ENCODE measurements around the gene SRSF4.
A peak's percentile ranks its signal among the peaks of the same experiment; 100 is the strongest.

SRSF4 gene

GRCh38 chr1:29200906-29201594, 19.4 kb upstream of the SRSF4 start:
- no peak for DNase-seq

DNA sequence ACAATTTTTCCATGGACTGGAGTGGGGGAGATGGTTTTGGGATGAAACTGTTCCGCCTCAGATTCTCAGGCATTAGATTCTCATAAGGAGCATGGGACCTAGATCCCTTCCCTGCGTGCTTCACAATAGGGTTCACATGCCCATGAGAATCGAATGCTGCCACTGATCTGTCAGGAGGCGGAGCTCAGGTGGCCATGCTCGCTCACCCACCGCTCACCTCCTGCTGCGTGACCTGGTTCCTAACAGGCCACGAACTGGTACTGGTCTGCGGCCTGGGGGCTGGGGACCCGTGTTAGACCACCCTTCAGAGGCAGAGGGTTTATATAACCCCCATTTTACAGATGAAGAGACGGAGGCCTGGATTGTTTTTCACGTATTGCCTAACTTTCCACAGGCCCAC, 16.3 kb upstream of the SRSF4 start:
- no peak for DNase-seq

- DNase-seq: peak; percentile 39 to 50
Measured at GRCh38 chr1:29197590-29197924, 15.9 kb upstream of the SRSF4 start.

- no peak for DNase-seq
Measured at GRCh38 chr1:29196863-29197589, 15.3 kb upstream of the SRSF4 start.

- no peak for DNase-seq
Measured at GRCh38 chr1:29195881-29196291, 14.2 kb upstream of the SRSF4 start.

DNA sequence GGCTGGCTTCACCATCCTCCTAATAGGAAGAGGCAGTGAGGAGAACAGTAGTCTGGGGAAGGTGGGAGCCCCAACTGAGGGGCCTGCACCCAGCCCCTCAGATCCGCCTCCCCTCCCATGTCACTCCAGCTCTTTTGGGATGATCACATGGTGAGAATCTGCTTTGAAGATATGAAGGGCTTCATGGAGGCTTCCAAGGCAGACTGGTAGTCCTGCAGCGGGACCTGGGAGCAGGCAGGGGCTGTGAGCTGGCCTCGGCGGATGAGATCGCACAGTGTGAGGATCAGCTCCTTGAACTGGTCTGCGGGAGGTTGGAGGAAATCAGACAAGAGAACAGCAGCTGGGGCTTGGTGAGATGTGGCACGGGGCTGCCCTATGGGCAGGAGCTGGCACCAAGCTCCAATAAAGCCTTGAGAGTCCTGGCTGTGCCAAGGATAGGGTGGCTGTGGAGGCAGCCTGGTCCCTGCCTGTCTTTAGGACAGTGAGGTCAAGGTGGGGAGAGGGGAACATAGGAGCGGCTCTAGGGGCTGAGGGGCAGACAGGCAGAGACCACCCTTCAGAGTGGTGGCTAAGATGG, 12.3 kb upstream of the SRSF4 start:
- DNase-seq: no peak

DNA sequence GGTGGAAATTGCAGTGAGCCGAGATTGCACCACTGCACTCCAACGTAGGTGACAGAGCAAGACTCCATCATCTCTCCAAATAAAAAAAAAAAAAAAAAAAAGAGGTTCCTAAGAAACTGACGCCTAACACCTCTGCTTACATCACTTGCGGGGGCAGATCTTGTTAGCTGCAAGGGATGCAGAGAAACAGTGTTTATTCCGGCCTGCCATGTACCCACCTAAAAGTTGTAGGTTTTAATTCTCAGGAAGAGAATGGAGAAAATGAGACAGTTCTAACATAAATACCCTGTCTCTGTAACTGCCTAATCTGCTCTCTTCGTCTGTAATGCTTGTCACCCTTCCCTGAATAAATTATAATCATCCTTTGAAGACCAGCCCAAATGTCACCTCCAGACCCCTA, 9.0 kb upstream of the SRSF4 start:
- no peak for DNase-seq

DNA sequence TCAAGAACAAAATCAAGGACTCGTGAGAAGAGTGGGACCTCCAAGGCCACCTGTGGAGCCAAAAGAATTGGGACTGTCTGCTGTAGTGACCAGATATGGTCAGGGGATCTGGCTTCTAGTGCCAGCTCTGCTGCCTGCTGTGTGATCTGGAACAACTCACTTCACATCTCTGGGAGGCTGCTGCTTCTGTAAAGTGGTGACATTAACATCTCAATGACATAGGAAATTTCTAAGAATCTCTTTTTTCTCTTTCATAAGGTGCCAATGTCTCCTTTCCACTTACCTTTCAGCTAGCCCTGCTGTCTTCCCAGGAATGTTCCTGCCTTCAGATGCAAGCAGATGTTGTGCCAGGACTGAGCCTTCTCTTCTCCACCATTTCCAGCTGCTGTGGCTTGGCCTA, 5.0 kb upstream of the SRSF4 start:
- no peak for DNase-seq

- no peak for DNase-seq
Measured at GRCh38 chr1:29186252-29186651, 4.6 kb upstream of the SRSF4 start.

GRCh38 chr1:29183287-29183686, 1.6 kb upstream of the SRSF4 start:
- DNase-seq: no peak

DNA sequence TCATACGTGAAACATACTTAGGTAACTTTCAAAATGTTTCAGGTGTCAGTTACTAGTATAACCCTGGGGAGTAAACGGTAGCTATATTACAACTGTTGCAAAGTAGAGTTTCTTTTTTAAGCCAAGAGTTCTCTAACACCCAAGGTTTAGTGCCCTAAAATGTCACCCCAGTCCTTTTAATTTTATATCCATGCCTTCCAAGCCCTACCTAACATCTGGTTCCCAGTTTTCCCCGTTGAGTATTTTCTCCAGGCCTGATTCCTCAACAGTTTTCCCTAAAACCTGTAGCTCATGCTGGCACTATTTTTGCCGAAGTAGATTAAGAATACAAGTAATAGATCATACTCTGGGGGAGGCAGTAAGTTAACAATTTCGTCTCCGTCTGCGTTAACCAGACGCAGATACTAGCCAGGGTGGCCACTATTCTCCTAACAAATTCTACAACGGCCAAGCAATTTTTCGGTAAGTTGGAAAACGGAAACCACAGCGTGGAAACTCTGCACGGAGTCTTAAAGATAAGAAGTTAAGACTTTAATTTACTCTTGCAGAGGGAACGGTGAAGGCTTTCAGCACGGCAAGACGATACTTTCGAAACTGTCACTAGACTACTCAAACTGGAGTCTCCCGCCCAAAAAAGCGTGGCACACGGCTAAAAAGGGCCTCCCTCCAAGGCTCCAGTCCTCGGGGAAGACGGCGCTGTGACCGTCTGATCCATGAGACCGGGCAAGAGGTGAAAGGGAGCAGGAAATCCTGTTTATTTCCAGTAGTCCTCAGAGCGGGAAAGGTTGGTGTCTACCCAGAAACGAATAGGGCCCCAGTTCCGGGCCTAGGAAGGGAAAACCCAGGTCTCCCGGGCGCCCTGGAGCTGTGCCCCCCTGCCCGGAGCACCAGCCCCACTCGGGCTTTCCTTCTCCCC, 945 bp downstream of the SRSF4 start:
- DNase-seq: no peak

- DNase-seq: peak in 1 of 2 donors; percentile 53
Measured at GRCh38 chr1:29179641-29180184, 2.0 kb downstream of the SRSF4 start.

GRCh38 chr1:29177022-29177705, 4.5 kb downstream of the SRSF4 start:
- DNase-seq: no peak

DNA sequence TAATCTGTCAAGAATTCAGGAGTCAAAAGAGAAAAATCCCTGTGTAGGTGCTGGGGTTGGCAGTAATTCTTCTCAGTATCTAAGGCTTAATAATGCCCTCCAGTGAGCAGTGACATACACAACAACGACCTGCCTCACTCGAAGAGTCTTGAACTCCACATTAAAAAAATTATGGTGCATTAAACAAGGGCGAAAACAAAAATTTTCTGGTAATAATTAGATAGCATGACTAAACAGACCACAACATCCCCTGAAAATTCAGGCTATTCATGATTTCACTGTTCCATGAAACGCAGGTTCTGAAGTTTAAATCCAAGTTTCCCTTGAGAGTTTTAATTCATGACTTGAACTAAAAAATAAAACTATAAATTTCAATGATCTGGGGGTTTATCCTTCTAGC, 5.1 kb downstream of the SRSF4 start:
- DNase-seq: no peak

GRCh38 chr1:29172415-29172939, 9.2 kb downstream of the SRSF4 start:
- no peak for DNase-seq

GRCh38 chr1:29171521-29171920, 10.2 kb downstream of the SRSF4 start:
- no peak for DNase-seq

DNA sequence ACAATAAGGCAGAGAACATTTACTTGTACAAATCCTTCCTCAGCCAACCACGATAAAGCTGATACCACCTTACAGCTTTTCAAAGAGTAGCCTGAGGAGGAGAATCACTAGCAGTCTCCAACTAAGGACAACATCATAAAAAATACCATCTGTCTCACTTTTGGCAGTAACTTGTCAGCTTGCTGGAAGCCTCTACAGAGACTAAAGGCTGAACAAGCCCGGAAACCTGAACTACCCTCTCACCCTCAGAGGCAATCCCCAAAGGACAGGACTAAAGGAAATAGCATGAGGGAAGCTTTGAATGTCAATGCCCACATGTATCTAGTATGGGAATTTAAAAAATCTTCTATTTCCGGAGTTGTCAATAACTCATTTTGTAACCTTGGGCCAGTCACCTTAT, 10.6 kb downstream of the SRSF4 start:
- DNase-seq: no peak

DNA sequence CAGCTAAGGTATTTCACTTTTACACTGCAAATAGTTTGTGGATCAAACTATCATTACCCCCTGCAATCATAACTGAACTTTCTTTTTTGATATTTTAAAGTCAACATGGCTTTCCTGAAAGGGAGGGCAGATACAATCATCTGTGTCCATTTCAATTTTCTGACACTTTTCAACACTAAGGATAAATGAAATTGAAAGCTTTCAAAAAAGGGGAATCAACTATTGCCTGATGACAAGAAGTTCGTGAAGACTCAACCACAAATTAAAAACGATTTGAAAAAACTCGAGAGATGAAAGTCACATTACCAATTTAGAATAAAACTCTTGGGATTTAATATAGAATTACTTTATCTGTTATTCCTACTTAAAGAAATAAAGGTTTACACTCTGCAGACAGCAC, 11.7 kb downstream of the SRSF4 start:
- DNase-seq: no peak

DNA sequence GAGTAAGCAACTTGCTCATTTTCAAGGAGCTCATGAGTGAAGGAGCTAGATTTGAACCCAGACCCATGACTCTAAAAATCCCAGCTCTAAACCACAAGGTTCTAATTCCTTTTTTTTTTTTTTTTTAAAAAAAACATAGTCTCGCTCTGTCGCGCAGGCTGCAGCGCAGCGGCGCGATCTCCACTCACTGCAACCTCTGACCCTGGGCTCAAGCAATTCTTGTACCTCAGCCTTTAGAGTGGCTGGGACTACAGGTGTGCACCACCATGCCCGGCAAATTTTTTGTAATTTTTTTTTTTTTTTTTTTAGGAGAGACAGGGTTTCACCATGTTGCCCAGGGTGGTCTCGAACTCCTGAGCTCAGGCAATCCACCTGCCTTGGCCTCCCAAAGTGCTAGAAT, 13.8 kb downstream of the SRSF4 start:
- no peak for DNase-seq

- DNase-seq: no peak
Measured at GRCh38 chr1:29166291-29166878, 15.3 kb downstream of the SRSF4 start.

DNA sequence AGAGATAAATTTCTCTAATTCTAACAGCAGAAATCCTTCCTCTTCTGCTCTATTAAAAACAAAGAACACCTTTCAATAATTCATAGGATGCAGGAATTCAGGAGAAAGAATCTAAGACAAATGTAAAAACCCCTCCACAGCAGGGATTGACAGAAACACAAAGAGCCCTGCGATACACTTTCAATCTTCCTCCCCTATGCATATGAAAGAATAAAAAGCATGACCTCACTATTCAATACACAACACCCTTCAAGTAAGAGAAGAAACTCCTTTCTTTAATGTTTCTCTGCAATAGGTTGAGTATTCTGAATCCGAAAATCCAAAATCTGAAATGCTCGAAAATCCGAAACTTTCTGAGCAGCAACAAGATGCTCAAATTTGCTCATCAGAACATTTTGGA, 17.1 kb downstream of the SRSF4 start:
- DNase-seq: no peak
